Endothelial cell (in vitro differentiated cells): Measurements from ENCODE around the gene CAMK1D. TPM values are rescaled to one million over a fixed set of nuclear protein-coding genes. Genes with fewer than 3 reads are reported as not detected.

Experiments
- DNase-seq: peaks from one replicate; pipeline ENCODE4 v3.0.0; 2021; ENCODE audit warnings: low spot score
- H3K27ac Mint-ChIP-seq: one replicate; pipeline ENCODE4 v1.8.0; 2021; ENCODE audit warnings: mixed read lengths, inconsistent platforms; ENCODE audit not compliant: unreplicated experiment
- H3K27me3 Mint-ChIP-seq: one replicate; pipeline ENCODE4 v1.8.0; 2021; ENCODE audit warnings: mild to moderate bottlenecking, moderate library complexity, mixed read lengths, inconsistent platforms; ENCODE audit not compliant: unreplicated experiment
- H3K36me3 Mint-ChIP-seq: one replicate; pipeline ENCODE4 v1.8.0; 2021; ENCODE audit warnings: mild to moderate bottlenecking, low read depth, mixed read lengths, inconsistent platforms; ENCODE audit not compliant: unreplicated experiment
- H3K4me1 Mint-ChIP-seq: one replicate; pipeline ENCODE4 v1.8.0; 2021; ENCODE audit warnings: mild to moderate bottlenecking, mixed read lengths, inconsistent platforms; ENCODE audit not compliant: unreplicated experiment
- H3K4me3 Mint-ChIP-seq: one replicate; pipeline ENCODE4 v1.8.0; 2021; ENCODE audit warnings: mild to moderate bottlenecking, mixed read lengths, inconsistent platforms; ENCODE audit not compliant: unreplicated experiment
- H3K9me3 Mint-ChIP-seq: one replicate; pipeline ENCODE4 v1.8.0; 2021; ENCODE audit warnings: mixed read lengths, inconsistent platforms; ENCODE audit not compliant: unreplicated experiment
- total RNA-seq: library from RNA; stranded (reverse); fragmentation: NEBNext Ultra II Directional; extraction: Animal tissue kit (Norgen Biotek cat#: 25700); gene quantifications from one replicate; pipeline ENCODE4 v1.2.1, GENCODE V29; 2021; ENCODE audit not compliant: unreplicated experiment
- TF ChIP-seq, protein P1 (sequence below): fragments of 200-600 bp; sonication (generic); IDR thresholded peaks from one replicate; pipeline ENCODE4 v1.5.0; 2021; ENCODE audit warnings: antibody characterized with exemption; ENCODE audit not compliant: unreplicated experiment

Gene CAMK1D
- total RNA-seq, 1 donor from 2014 or later: 4.1 TPM

DNA sequence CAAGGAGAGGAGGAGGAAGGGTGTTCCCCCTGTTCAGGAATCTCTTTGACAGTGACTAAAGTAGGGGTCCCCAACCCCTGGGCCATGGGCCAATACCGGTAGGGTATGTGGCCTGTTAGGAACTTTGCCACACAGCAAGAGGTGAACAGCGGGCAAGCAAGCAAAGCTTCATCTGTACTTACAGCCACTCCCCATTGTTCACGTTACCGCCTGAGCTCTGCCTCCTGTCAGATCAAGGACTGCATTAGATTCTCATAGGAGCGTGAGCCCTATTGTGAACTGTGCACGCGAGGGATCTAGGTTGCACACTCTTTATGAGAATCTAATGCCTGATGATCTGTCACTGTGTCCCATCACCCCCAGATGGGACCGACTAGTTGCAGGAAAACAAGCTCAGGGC is 201.6 kb downstream of the CAMK1D start:
- TF ChIP-seq, protein P1, sequence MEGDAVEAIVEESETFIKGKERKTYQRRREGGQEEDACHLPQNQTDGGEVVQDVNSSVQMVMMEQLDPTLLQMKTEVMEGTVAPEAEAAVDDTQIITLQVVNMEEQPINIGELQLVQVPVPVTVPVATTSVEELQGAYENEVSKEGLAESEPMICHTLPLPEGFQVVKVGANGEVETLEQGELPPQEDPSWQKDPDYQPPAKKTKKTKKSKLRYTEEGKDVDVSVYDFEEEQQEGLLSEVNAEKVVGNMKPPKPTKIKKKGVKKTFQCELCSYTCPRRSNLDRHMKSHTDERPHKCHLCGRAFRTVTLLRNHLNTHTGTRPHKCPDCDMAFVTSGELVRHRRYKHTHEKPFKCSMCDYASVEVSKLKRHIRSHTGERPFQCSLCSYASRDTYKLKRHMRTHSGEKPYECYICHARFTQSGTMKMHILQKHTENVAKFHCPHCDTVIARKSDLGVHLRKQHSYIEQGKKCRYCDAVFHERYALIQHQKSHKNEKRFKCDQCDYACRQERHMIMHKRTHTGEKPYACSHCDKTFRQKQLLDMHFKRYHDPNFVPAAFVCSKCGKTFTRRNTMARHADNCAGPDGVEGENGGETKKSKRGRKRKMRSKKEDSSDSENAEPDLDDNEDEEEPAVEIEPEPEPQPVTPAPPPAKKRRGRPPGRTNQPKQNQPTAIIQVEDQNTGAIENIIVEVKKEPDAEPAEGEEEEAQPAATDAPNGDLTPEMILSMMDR: no peak
- Mint-ChIP-seq H3K9me3 (no peaks in the 10 kb centered on the region), H3K27ac (no peak overlapping the region), H3K27me3 (peaks cover 1% of the 10 kb centered on the region), H3K4me1 (peaks cover 3% of the 10 kb centered on the region), H3K4me3 (no peak overlapping the region), H3K36me3 (no peaks in the 10 kb centered on the region)
- no peak for DNase-seq

DNA sequence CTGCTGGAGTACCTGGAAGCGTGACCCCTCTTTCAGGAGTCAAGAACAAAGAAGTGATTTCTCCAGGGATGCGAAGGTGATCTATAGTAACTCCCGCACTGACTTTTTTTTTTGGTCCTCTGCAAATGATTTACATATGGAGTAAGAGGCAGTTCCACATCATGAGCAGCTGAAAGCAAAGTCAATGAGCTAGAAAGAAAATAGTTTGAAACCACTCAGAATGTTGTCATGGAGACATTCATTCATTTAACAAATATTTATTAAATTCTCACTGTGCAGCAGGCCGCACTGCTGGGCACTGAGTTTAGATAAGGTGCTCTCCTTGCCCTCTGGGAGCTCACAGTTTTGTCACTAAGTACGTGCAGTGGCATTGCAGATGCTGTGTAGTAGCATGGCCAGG is 206.7 kb downstream of the CAMK1D start:
- TF ChIP-seq, protein P1: no peak
- Mint-ChIP-seq H3K27me3 (no peaks in the 10 kb centered on the region), H3K27ac (no peak overlapping the region), H3K36me3 (no peaks in the 10 kb centered on the region), H3K4me1 (no peaks in the 10 kb centered on the region), H3K4me3 (no peak overlapping the region), H3K9me3 (no peaks in the 10 kb centered on the region)
- DNase-seq: no peak

DNA sequence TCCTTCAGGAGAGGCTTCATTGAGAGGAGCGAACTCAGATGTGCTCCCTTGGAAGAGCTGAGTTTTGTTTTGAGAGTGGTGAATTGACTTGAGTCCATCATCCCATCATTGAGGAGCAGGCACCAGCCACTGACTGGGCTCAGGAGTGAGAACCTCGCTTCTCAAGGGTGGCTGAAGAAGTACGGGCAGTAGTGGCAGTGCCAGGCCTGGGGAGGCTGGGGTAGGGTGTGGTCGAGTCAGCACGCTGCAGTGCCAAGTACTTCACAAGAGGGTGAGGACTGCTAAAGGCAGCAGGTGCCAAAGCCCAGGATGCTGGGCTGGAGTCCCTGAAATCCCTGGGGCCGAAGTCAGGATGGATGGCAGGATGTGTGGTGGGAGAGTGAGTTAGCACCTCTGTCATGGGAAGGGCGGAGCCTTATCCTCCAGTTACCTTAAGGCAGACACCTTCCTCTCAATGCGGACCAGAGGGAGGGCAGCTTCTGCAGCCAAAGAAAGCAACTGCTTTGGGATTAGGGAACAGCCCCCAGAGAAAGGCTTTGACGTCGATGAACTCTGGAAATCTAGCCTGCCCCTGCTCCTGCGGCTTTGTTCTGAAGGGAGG is 210.3 kb downstream of the CAMK1D start:
- no peak for DNase-seq
- no peaks in the 10 kb centered on the region for H3K36me3 Mint-ChIP-seq
- H3K9me3 Mint-ChIP-seq: no peaks in the 10 kb centered on the region
- TF ChIP-seq, protein P1: no peak
- H3K27me3 Mint-ChIP-seq: peaks cover 4% of the 10 kb centered on the region
- H3K4me3 Mint-ChIP-seq: no peak overlapping the region
- H3K4me1 Mint-ChIP-seq: peaks cover 5% of the 10 kb centered on the region
- H3K27ac Mint-ChIP-seq: no peak overlapping the region

DNA sequence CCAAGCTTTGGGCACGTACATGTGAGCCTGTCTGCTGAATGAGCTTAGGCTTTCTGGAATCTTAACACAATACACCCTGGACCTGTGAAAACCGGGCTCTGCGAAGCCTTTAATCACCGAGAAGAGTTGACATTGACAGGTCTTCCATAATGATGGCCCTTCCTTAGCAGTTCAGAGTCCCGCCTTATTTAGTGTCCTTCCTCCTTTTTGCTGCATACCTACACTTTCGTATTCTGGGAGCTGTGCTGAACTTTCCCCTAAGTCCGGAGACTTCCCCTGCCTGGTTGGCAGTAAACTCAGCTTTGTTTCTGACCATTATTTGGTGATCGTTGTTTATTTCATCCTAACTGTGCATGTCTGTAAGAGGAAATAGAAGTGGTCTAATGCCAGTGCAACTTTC is 212.0 kb downstream of the CAMK1D start:
- Mint-ChIP-seq H3K9me3 (no peaks in the 10 kb centered on the region), H3K4me1 (peaks cover 5% of the 10 kb centered on the region), H3K36me3 (no peaks in the 10 kb centered on the region), H3K4me3 (no peak overlapping the region), H3K27me3 (peaks cover 4% of the 10 kb centered on the region), H3K27ac (no peak overlapping the region)
- TF ChIP-seq, protein P1: no peak
- no peak for DNase-seq

DNA sequence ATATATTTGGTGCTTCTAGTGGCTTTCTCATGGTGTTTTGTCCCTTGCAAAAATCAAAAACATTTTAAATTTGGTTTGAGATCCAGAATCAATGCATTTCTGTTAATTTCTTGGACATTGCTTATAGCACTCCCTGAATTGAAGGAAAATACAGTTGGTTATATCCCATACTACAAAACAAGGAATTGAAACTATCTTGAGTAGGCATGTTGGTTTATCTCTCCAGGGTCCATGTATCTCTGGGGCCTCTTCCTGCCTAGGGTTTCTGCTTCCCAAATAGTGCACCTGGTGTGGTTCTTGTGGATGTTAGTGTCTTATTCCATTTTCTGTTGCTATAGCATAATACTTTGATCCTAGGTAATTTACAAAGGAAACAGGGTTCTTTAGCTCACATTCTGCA is 212.4 kb downstream of the CAMK1D start:
- Mint-ChIP-seq H3K27ac (no peak overlapping the region), H3K9me3 (no peaks in the 10 kb centered on the region), H3K27me3 (peaks cover 4% of the 10 kb centered on the region), H3K4me3 (no peak overlapping the region), H3K4me1 (peaks cover 5% of the 10 kb centered on the region), H3K36me3 (no peaks in the 10 kb centered on the region)
- TF ChIP-seq, protein P1: no peak
- DNase-seq: no peak
